HepG2 (cell line): Measurements from ENCODE around the gene MPC2. TPM values are rescaled to one million over a fixed set of nuclear protein-coding genes. Genes with fewer than 3 reads are reported as not detected.

Source experiments
- BATF2 ChIP-seq: sonication (generic); formaldehyde crosslinking; IDR thresholded peaks from 2 replicates; pipeline ENCODE4 v1.8.0; 2022; ENCODE audit warnings: mild to moderate bottlenecking, missing genetic modification reagents, moderate library complexity
- E2F2 ChIP-seq: sonication (generic); formaldehyde crosslinking; IDR thresholded peaks from 2 replicates; pipeline ENCODE4 v1.4.0; 2020; ENCODE audit warnings: missing genetic modification reagents, borderline replicate concordance
- MBD4 ChIP-seq: IDR thresholded peaks from 2 replicates; pipeline ENCODE4 v1.6.1; 2012; ENCODE audit warnings: low read length, inconsistent platforms, borderline replicate concordance
- MYPOP ChIP-seq: sonication (generic); formaldehyde crosslinking; IDR thresholded peaks from 2 replicates; pipeline ENCODE4 v1.8.1; 2023; ENCODE audit warnings: mild to moderate bottlenecking, moderate library complexity, missing genetic modification reagents
- NCOR1 ChIP-seq: fragments of 200-600 bp; sonication (generic); IDR thresholded peaks from 2 replicates; pipeline ENCODE4 v1.7.0; 2017; ENCODE audit warnings: antibody characterized with exemption, low read length, borderline replicate concordance
- RELA ChIP-seq: sonication (generic); formaldehyde crosslinking; IDR thresholded peaks from 2 replicates; pipeline ENCODE4 v1.4.0; 2020; ENCODE audit warnings: missing genetic modification reagents
- RERE ChIP-seq: IDR thresholded peaks from 2 replicates; pipeline ENCODE4 v1.6.1; 2016; ENCODE audit warnings: low read depth, missing genetic modification reagents, missing compliant biosample characterization
- ZMYM3 ChIP-seq: sonication (generic); formaldehyde crosslinking; IDR thresholded peaks from 2 replicates; pipeline ENCODE4 v1.5.1; 2020; ENCODE audit warnings: mild to moderate bottlenecking, missing genetic modification reagents
- ZNF160 ChIP-seq: sonication (generic); formaldehyde crosslinking; IDR thresholded peaks from 2 replicates; pipeline ENCODE4 v1.8.0; 2022; ENCODE audit warnings: mild to moderate bottlenecking, inconsistent platforms, missing genetic modification reagents
- ZNF282 ChIP-seq: fragments of 450-650 bp; IDR thresholded peaks from 2 replicates; pipeline ENCODE4 v1.6.1; 2018; ENCODE audit not compliant: partially characterized antibody
- ZNF451 ChIP-seq: sonication (generic); formaldehyde crosslinking; IDR thresholded peaks from 2 replicates; pipeline ENCODE4 v1.5.0; 2020; ENCODE audit warnings: mild to moderate bottlenecking, missing genetic modification reagents
- ZSCAN30 ChIP-seq: sonication (generic); formaldehyde crosslinking; IDR thresholded peaks from 2 replicates; pipeline ENCODE4 v1.5.0; 2020; ENCODE audit warnings: mild to moderate bottlenecking, missing genetic modification reagents
- polyA plus RNA-seq, 8 experiments: library from polyadenylated mRNA; depleted of rRNA in 3 of 8; stranded (reverse) in 7 of 8; unstranded in 1 of 8; fragments of >200 nt; fragmentation: Illumina TruSeq in 4 of 8; extraction: Trizol in 4 of 8; gene quantifications; 2 replicates each; pipeline versions ENCODE4 v1.2.1 to v1.2.3, GENCODE V29; 2011 to 2016; ENCODE audit warnings: low read depth in 4 of 8, missing spikeins in 1 of 8, mixed read lengths in 1 of 8; ENCODE audit not compliant: insufficient read depth in 1 of 8
- total RNA-seq, 5 experiments: library from RNA; depleted of rRNA; stranded (reverse); fragments of >200 nt; fragmentation: Illumina TruSeq; extraction: Trizol; gene quantifications; 2 replicates each; pipeline ENCODE4 v1.2.3, GENCODE V29; 2016; ENCODE audit warnings: low read depth in 1 of 5
- TF ChIP-seq, protein P1 (sequence below): sonication (generic); formaldehyde crosslinking; conservative IDR thresholded peaks from 2 replicates; pipeline ENCODE4 v1.4.0; 2020; ENCODE audit warnings: missing genetic modification reagents
- TF ChIP-seq, protein P2 (sequence below): sonication (generic); formaldehyde crosslinking; IDR thresholded peaks from 2 replicates; pipeline ENCODE4 v1.8.1; 2022; ENCODE audit warnings: mild to moderate bottlenecking, missing genetic modification reagents
- TF ChIP-seq, protein P3 (sequence below): sonication (generic); formaldehyde crosslinking; IDR thresholded peaks from 2 replicates; pipeline ENCODE4 v1.4.0; 2020; ENCODE audit warnings: mild to moderate bottlenecking, missing genetic modification reagents

MPC2 gene
- total and polyA plus RNA-seq, 2 of the 13 experiments (the other 11 are each of a cell fraction or from before 2014, with no cell fraction given): 38.8 to 136 TPM

- TF ChIP-seq, protein P1, sequence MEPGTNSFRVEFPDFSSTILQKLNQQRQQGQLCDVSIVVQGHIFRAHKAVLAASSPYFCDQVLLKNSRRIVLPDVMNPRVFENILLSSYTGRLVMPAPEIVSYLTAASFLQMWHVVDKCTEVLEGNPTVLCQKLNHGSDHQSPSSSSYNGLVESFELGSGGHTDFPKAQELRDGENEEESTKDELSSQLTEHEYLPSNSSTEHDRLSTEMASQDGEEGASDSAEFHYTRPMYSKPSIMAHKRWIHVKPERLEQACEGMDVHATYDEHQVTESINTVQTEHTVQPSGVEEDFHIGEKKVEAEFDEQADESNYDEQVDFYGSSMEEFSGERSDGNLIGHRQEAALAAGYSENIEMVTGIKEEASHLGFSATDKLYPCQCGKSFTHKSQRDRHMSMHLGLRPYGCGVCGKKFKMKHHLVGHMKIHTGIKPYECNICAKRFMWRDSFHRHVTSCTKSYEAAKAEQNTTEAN (CRISPR knock-in tag): no peak; the same call in 1 of the 2 replicates
- TF ChIP-seq RERE (CRISPR knock-in tag) (no peak), NCOR1 (peak; percentile 58; the same call in 1 of the 2 replicates), ZNF282 (no peak), BATF2 (CRISPR knock-in tag) (no peak), MYPOP (CRISPR knock-in tag) (0 out of 2 replicates have a peak, but pooled peaks have one; percentile 37), MBD4 (no peak), ZNF451 (no peak), E2F2 (CRISPR knock-in tag) (no peak), RELA (CRISPR knock-in tag) (no peak), ZNF160 (CRISPR knock-in tag) (no peak), ZSCAN30 (no peak), ZMYM3 (CRISPR knock-in tag) (peak; percentile 81)
- TF ChIP-seq, protein P2, sequence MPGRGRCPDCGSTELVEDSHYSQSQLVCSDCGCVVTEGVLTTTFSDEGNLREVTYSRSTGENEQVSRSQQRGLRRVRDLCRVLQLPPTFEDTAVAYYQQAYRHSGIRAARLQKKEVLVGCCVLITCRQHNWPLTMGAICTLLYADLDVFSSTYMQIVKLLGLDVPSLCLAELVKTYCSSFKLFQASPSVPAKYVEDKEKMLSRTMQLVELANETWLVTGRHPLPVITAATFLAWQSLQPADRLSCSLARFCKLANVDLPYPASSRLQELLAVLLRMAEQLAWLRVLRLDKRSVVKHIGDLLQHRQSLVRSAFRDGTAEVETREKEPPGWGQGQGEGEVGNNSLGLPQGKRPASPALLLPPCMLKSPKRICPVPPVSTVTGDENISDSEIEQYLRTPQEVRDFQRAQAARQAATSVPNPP (CRISPR knock-in tag): no peak
- TF ChIP-seq, protein P3, sequence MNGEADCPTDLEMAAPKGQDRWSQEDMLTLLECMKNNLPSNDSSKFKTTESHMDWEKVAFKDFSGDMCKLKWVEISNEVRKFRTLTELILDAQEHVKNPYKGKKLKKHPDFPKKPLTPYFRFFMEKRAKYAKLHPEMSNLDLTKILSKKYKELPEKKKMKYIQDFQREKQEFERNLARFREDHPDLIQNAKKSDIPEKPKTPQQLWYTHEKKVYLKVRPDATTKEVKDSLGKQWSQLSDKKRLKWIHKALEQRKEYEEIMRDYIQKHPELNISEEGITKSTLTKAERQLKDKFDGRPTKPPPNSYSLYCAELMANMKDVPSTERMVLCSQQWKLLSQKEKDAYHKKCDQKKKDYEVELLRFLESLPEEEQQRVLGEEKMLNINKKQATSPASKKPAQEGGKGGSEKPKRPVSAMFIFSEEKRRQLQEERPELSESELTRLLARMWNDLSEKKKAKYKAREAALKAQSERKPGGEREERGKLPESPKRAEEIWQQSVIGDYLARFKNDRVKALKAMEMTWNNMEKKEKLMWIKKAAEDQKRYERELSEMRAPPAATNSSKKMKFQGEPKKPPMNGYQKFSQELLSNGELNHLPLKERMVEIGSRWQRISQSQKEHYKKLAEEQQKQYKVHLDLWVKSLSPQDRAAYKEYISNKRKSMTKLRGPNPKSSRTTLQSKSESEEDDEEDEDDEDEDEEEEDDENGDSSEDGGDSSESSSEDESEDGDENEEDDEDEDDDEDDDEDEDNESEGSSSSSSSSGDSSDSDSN: no peak
Measured at GRCh38 chr1:167916766-167917511, 19.9 kb downstream of the MPC2 start (continued).
